ENCODE results near the gene VAMP4.

The VAMP4 gene

DNA sequence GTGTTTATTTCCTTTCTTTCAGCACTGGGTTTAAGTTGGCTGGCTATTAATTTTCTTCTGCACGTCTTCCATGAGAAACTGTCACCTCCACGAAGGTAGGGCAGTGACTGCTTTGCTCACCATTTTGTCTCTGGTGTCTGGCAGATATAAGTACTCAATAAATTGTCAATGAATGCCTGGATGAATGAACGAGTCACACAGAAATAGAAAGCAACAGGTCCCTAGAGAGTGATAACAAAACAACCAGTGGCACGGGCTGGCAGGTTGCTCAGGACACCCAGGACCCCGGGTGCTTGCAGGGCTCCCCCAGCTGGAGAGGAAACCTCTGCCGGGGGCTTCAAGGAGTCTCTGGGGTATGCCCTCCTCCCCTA, 86.1 kb downstream of the VAMP4 start:
- no peak overlapping the region for H3K27ac ChIP-seq
- TF ChIP-seq, protein P1, sequence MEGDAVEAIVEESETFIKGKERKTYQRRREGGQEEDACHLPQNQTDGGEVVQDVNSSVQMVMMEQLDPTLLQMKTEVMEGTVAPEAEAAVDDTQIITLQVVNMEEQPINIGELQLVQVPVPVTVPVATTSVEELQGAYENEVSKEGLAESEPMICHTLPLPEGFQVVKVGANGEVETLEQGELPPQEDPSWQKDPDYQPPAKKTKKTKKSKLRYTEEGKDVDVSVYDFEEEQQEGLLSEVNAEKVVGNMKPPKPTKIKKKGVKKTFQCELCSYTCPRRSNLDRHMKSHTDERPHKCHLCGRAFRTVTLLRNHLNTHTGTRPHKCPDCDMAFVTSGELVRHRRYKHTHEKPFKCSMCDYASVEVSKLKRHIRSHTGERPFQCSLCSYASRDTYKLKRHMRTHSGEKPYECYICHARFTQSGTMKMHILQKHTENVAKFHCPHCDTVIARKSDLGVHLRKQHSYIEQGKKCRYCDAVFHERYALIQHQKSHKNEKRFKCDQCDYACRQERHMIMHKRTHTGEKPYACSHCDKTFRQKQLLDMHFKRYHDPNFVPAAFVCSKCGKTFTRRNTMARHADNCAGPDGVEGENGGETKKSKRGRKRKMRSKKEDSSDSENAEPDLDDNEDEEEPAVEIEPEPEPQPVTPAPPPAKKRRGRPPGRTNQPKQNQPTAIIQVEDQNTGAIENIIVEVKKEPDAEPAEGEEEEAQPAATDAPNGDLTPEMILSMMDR (conservative IDR thresholded peaks at IDR 0.05): no peak

DNA sequence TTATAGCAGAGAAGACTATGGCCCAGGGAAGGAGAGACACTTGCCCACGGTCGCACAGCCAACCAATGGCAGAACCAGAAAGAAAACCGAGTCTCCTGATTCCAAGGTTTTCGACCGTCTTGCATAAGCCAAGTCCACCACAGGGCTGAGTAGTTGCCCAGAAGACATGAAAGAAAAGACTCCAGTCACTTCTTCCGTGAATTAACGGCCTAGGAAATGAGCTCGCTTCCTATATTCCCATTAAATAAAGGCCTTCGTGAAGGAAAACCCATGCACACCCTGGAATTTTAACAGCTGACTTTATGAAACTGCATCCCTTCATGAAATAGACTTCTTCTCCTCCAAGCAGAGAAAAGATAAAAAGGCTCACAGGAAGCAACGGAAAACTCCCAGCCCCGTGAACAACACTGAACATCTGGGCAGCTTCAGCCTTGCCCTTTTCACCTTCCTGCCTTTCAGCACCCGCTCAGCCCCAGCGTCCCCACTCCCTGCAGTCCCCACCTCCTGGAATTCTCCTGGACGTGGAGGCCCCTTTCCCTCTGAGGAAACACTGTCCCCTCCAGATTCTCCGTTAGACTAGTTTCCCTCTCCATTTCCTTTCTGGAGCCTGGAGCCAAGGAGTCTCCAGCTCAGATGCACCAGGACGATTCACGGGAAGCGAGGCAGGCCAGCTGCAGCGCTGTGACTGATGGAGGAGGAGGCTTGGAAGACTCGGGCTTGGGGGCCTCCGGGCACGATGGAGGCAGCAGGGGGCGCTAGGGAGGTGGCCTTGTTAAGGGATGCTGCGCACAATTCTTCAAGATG, 86.7 kb downstream of the VAMP4 start:
- TF ChIP-seq, protein P1 (conservative IDR thresholded peaks at IDR 0.05): no peak
- no peak overlapping the region for H3K27ac ChIP-seq

DNA sequence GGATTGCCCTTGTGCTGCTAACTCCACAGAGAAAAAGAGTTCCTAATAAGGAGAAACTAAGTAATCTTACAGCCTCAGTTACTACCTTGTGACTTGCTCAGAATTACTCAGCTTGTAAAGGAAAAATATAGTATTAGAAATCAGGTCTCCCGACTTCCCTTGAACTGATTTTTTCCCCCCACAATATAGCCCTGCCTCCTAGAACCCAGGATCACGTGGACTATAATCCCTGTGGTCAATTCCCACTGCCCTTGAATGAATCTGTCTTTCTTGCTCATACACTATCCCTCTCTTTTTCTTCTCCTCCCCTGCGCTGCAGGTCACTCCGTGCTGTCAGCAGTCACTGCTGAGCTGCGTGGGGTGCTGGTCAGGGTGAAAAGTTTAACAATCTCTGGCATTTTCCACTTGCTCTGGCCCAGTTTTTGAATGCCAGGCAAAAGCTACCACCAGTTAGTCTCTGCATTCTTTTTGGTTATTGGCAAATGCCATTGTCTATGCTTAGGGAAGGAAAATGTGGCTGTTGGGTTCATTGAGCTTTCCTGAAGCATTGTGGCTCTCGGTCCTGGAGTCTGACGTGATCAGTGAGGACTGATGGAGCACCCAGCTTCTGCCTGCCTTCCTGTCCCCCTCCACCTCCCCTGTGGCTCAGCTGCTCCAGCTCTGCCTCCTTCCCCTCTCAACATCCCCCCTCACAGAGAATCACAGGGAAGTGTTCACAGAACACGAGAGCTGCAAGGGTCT, 87.5 kb downstream of the VAMP4 start:
- no peak overlapping the region for H3K27ac ChIP-seq
- TF ChIP-seq, protein P1 (conservative IDR thresholded peaks at IDR 0.05): no peak

DNA sequence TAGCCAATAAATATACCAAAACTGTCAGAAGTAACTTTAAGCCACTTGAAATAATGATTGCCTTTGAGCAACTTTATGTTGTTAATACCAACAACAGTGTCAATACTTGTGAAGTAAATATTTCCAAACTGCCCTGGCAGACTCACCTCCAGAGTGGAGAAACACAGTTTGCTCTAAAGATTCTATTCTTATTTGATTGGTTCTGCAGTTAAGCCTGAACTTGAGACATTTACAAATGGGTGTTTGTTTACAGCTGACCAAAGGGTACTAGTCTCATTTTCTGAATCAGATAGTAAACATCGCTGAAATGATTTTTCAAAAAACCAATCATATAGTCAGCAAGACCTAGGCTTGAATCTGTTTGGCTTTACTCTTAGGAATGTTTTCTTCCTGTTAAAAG, 88.1 kb downstream of the VAMP4 start:
- no peak overlapping the region for H3K27ac ChIP-seq
- TF ChIP-seq, protein P1 (conservative IDR thresholded peaks at IDR 0.05): no peak

DNA sequence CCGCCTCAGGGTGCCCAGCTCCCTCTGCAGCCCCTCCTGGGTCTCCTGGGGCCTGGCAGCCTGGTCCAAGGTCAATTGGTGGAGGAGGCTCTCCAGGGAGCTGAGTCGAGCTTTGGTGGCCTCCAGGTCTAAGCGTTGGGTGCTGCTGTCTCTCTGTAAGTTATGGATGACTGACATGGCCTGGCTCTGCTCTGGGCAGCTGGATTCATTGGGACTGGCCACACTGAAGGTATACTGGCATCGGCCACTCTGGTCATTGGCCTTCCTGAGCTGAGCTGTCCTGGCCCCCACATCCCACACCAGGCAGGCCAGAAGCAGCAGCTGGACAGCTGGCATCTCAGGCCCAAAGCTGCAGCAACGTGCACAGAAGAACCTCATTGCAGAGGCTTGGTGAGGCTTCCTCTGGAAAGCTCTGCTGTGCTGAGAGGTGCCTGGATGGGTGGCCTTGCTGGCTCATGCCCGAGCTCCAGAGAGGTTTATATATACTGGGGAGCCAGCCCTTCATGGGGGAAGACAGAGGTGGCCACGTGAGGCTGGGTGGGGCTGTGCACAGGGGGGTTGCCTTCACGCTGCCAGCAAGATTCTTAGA, 89.5 kb downstream of the VAMP4 start, which contains the start of gene MYOC:
MYOC (minus strand) TSS at position 455 of the 589 bp plus-strand sequence; CDS start at position 378, 77 bp downstream.
- TF ChIP-seq, protein P1 (conservative IDR thresholded peaks at IDR 0.05): no peak
- no peak within 1 kb of the TSS for H3K27ac ChIP-seq
